Panc1 (cell line): ENCODE results near the gene SSBP2. TPM values are rescaled to one million over a fixed set of nuclear protein-coding genes. Genes with fewer than 3 reads are reported as not detected.
"Not testable (repeated sequence)": the region's sequence is repeated elsewhere in the genome, so short reads cannot be mapped to it uniquely, and the experiment has no call there.

Source experiments
- ATAC-seq: fragments of 200-7000 bp; cut with Tn5 transposase; 2 replicates; pipeline ENCODE4 v1.9.1; 2020; ENCODE audit warnings: mild to moderate bottlenecking, moderate library complexity
- BruUV-seq: library from RNA; stranded (reverse); fragments of 400-500 nt; replicated peaks from 2 replicates; lab custom pipeline; 2021; lab: Mats Ljungman, UMichigan
- CTCF ChIA-PET: fragments of 300-600 bp; sonication (Branson Sonifier 250); formaldehyde crosslinking; loops from one replicate; lab custom pipeline; 2022; ENCODE audit warnings: antibody characterized with exemption; lab: Charles Lee
- POLR2A ChIA-PET: fragments of 300-600 bp; sonication (Branson Sonifier 250); formaldehyde crosslinking; loops from one replicate; lab custom pipeline; 2022; ENCODE audit warnings: antibody characterized with exemption; lab: Charles Lee
- DNase-seq: peaks from one replicate; pipeline ENCODE4 v3.0.0-alpha.2; 2010; ENCODE audit warnings: low read depth, low spot score
- H3K27ac ChIP-seq: 2 replicates; pipeline ENCODE4 v1.5.1; 2011; ENCODE audit warnings: mild to moderate bottlenecking, low read length, inconsistent platforms
- H3K27me3 ChIP-seq: fragments of 200-500 bp; sonication (Bioruptor generic); 2 replicates; pipeline ENCODE4 v1.6.0; 2014; ENCODE audit warnings: low read length, inconsistent platforms; ENCODE audit not compliant: control insufficient read depth, insufficient read depth
- H3K36me3 ChIP-seq: fragments of 200-500 bp; sonication (Bioruptor generic); 2 replicates; pipeline ENCODE4 v1.5.1; 2014; ENCODE audit warnings: inconsistent platforms, mild to moderate bottlenecking, low read length, moderate library complexity; ENCODE audit not compliant: control insufficient read depth, insufficient read depth
- H3K4me1 ChIP-seq: 2 replicates; pipeline ENCODE4 v1.5.1; 2011; ENCODE audit warnings: inconsistent platforms, mild to moderate bottlenecking, low read length, moderate library complexity; ENCODE audit not compliant: control insufficient read depth, insufficient read depth
- H3K4me3 ChIP-seq, 2 experiments: 2 replicates each; pipeline ENCODE4 v1.5.1; 2011 to 2012; ENCODE audit warnings: low read depth in 2 of 2, low read length in 2 of 2, mild to moderate bottlenecking in 2 of 2, inconsistent platforms in 1 of 2, moderate library complexity in 1 of 2
- H3K9me3 ChIP-seq: fragments of 200-500 bp; sonication (Bioruptor generic); 2 replicates; pipeline ENCODE4 v1.5.1; 2014; ENCODE audit warnings: low read depth, mild to moderate bottlenecking, inconsistent platforms, low read length, moderate library complexity; ENCODE audit not compliant: control insufficient read depth, insufficient read depth
- POLR2AphosphoS5 ChIP-seq: IDR thresholded peaks from 2 replicates; pipeline ENCODE4 v1.6.1; 2012; ENCODE audit warnings: mild to moderate bottlenecking, low read depth, low read length, moderate library complexity
- REST ChIP-seq, 2 experiments: IDR thresholded peaks; 2 replicates each; pipeline ENCODE4 v1.6.1; 2011 to 2012; ENCODE audit warnings: low read depth in 2 of 2, control low read depth in 1 of 2, low read length in 1 of 2, mild to moderate bottlenecking in 1 of 2, moderate library complexity in 1 of 2; ENCODE audit not compliant: insufficient read depth in 1 of 2
- SIN3A ChIP-seq: IDR thresholded peaks from 2 replicates; pipeline ENCODE4 v1.6.1; 2012; ENCODE audit warnings: low read depth, mild to moderate bottlenecking, low read length, moderate library complexity, borderline replicate concordance; ENCODE audit not compliant: insufficient read depth
- TCF7L2 ChIP-seq: IDR thresholded peaks from 2 replicates; pipeline ENCODE4 v1.6.1; 2011; ENCODE audit warnings: mild to moderate bottlenecking, low read depth, low read length, inconsistent platforms
- in situ Hi-C: cut with HindIII; loops from 2 replicates; pipeline ENCODE4 v1.10.0; 2016; ENCODE audit warnings: low sequenced_read_pairs, low pct_unique_long_range_greater_than_20kb
- intact Hi-C: fragments of 100-400 bp; cut with micrococcal nuclease; formaldehyde crosslinking; loops from one replicate; pipeline ENCODE4 v1.10.0; 2022; ENCODE audit not compliant: unreplicated experiment
- total RNA-seq: library from RNA; stranded (reverse); gene quantifications from one replicate; pipeline ENCODE4 v1.2.1, GENCODE V29; 2021; ENCODE audit not compliant: unreplicated experiment
- TF ChIP-seq, protein P1 (sequence below): fragments of 450-650 bp; IDR thresholded peaks from 2 replicates; pipeline ENCODE4 v1.5.1; 2017; ENCODE audit warnings: mild to moderate bottlenecking

Gene SSBP2
- total RNA-seq, 1 experiment from 2014 or later, result 16.3 TPM

GRCh38 chr5:81717226-81717625 lies 33.7 kb downstream of the SSBP2 start:
- Histone ChIP-seq H3K4me3 (no peak overlapping the region), H3K4me1 (peaks cover 3% of the 10 kb centered on the region; the same call in 1 of the 2 replicates), H3K27me3 (no peaks in the 10 kb centered on the region), H3K27ac (no peak overlapping the region), H3K9me3 (no peaks in the 10 kb centered on the region), H3K36me3 (no peaks in the 10 kb centered on the region)
- TF ChIP-seq, protein P1, sequence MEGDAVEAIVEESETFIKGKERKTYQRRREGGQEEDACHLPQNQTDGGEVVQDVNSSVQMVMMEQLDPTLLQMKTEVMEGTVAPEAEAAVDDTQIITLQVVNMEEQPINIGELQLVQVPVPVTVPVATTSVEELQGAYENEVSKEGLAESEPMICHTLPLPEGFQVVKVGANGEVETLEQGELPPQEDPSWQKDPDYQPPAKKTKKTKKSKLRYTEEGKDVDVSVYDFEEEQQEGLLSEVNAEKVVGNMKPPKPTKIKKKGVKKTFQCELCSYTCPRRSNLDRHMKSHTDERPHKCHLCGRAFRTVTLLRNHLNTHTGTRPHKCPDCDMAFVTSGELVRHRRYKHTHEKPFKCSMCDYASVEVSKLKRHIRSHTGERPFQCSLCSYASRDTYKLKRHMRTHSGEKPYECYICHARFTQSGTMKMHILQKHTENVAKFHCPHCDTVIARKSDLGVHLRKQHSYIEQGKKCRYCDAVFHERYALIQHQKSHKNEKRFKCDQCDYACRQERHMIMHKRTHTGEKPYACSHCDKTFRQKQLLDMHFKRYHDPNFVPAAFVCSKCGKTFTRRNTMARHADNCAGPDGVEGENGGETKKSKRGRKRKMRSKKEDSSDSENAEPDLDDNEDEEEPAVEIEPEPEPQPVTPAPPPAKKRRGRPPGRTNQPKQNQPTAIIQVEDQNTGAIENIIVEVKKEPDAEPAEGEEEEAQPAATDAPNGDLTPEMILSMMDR, result no peak
- TF ChIP-seq TCF7L2 (no peak), REST (IDR thresholded peaks at IDR 0.05; ENCODE audit: insufficient read depth in 1 of 2, low read depth in 2 of 2, low read length in 1 of 2) (no peak), POLR2AphosphoS5 (no peak), SIN3A (no peak)
- ChIA-PET CTCF (no interaction called here), POLR2A (no interaction called here)
- in situ Hi-C loops, result no loop called here
- DNase-seq (no peak), ATAC-seq (no peak)
- intact Hi-C loops, result no loop called here
- BruUV-seq, result no TSS peak

- BruUV-seq, CTCF ChIA-PET, H3K36me3 ChIP-seq, H3K27me3 ChIP-seq, H3K27ac ChIP-seq, in situ Hi-C loops, H3K4me1 ChIP-seq, ATAC-seq, POLR2A ChIA-PET, DNase-seq, intact Hi-C loops, H3K9me3 ChIP-seq, H3K4me3 ChIP-seq: not testable (repeated sequence)
Measured at GRCh38 chr5:81714076-81714475, 36.8 kb downstream of the SSBP2 start.

DNA sequence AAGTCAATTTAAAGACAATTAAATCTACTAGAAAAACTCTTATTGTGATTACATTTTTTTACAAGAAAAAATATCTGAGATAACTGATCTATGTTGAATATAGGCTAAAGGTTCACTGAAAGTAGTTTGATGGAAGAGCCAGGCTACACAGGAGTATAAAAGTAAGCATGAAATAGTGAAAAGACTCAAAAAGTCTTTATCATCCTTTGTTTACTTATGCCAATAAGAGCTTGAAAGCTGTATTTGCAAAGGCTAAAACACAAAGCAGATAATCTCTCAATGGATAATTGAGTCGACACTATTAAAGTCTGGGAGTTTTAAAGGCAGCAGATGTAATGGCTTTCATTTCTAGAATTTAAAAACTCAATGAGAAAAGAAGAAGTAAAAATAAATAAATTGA lies 42.0 kb downstream of the SSBP2 start:
- in situ Hi-C loops (no loop called here), intact Hi-C loops (no loop called here)
- no peak for ATAC-seq
- Histone ChIP-seq H3K4me1 (no peaks in the 10 kb centered on the region), H3K4me3 (no peak overlapping the region), H3K27ac (no peak overlapping the region), H3K36me3 (no peaks in the 10 kb centered on the region), H3K9me3 (no peaks in the 10 kb centered on the region), H3K27me3 (no peaks in the 10 kb centered on the region)
- TF ChIP-seq REST (IDR thresholded peaks at IDR 0.05; ENCODE audit: insufficient read depth in 1 of 2, low read depth in 2 of 2, low read length in 1 of 2), result no peak
- TF ChIP-seq TCF7L2, result no peak
- no peak for TF ChIP-seq SIN3A
- TF ChIP-seq, protein P1, result no peak
- no peak for TF ChIP-seq POLR2AphosphoS5
- ChIA-PET POLR2A (no interaction called here), CTCF (no interaction called here)
- no TSS peak for BruUV-seq
- DNase-seq, result no peak
